AG09319 (cell line): ENCODE data around the gene C1orf87.

Source experiments
- DNase-seq: peaks from one replicate; pipeline ENCODE4 v3.0.0-alpha.2; 2010; ENCODE audit warnings: low read depth; ENCODE audit errors: extremely low read depth
- TF ChIP-seq, protein P1 (sequence below): IDR thresholded peaks from 2 replicates; pipeline ENCODE4 v1.5.1; 2011; ENCODE audit warnings: low read depth, mild to moderate bottlenecking, inconsistent platforms, low read length, moderate library complexity

The C1orf87 gene

GRCh38 chr1:60044881-60045280, 28.7 kb downstream of the C1orf87 start:
- TF ChIP-seq, protein P1, sequence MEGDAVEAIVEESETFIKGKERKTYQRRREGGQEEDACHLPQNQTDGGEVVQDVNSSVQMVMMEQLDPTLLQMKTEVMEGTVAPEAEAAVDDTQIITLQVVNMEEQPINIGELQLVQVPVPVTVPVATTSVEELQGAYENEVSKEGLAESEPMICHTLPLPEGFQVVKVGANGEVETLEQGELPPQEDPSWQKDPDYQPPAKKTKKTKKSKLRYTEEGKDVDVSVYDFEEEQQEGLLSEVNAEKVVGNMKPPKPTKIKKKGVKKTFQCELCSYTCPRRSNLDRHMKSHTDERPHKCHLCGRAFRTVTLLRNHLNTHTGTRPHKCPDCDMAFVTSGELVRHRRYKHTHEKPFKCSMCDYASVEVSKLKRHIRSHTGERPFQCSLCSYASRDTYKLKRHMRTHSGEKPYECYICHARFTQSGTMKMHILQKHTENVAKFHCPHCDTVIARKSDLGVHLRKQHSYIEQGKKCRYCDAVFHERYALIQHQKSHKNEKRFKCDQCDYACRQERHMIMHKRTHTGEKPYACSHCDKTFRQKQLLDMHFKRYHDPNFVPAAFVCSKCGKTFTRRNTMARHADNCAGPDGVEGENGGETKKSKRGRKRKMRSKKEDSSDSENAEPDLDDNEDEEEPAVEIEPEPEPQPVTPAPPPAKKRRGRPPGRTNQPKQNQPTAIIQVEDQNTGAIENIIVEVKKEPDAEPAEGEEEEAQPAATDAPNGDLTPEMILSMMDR, result no peak

DNA sequence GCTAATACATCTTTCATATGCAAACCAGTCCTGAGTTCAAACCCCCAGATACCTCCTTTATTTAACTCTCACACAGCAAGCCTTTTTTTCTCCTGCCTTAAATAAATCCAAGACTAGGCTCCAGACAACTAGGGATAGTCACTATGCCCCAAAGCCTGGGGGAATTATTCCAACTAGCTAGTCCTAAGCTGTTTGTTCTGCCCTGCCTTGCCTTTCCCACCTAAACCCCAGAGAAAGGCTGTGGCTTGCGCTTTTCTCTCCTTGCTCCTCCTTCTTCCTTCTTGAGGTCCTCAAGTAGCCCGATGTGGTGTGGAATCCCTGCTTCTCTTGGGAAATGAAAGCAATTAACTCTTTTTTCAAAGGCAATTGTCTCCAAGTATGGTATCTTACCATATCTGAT, 31.8 kb downstream of the C1orf87 start:
- no peak for DNase-seq
- TF ChIP-seq, protein P1, result no peak

More at GRCh38 chr1:60044881-60045280, 28.7 kb downstream of the C1orf87 start:
- no peak for DNase-seq

DNA sequence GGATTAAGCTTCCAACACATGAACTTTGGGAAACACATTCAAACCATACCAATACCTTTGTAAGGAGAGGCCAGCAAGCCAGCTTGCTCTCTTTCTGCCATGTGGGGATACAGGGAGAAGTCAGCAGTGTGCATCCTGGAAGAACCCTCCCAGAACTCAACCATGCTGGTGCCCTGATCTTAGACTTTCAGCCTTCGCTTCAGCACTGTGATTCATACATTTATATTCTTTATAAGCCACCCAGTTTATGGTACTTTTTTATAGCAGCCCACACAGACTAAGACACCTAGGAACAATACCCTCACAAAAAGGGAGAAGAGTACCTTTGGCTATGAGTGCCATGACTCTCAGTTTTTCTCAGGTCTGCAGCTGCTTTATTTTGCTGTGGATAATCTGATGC, 35.9 kb downstream of the C1orf87 start:
- TF ChIP-seq, protein P1, result no peak
- DNase-seq, result no peak

GRCh38 chr1:60036856-60037460, 36.6 kb downstream of the C1orf87 start:
- DNase-seq, result no peak
- TF ChIP-seq, protein P1, result no peak

GRCh38 chr1:60035921-60036320, 37.6 kb downstream of the C1orf87 start:
- no peak for DNase-seq
- TF ChIP-seq, protein P1, result no peak; the same call in 1 of the 2 replicates

- DNase-seq, result no peak
- TF ChIP-seq, protein P1, result no peak
Measured at GRCh38 chr1:60034999-60035398, 38.6 kb downstream of the C1orf87 start.

DNA sequence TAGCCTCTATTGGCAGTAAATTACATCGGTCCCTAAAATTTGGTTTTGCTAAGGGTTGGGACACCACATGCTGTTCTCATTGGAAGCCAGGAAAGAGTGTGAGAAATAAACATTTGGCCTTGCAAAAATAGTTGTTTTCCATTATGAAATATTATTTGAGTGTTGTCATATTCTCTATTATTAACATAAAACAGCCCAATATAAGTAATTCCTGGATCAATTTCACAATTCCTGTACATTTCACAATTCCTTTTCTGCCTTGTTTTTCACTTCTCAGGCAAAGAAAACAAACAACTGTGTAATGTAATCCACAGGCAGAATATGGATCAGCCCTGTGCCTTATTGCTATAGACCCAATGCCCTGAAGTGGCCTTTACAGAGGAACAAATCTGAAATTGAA, 40.5 kb downstream of the C1orf87 start:
- DNase-seq, result no peak
- TF ChIP-seq, protein P1, result no peak
